HUES6 (cell line): Measurements from ENCODE around the gene TMEM225B.
"Not testable (repeated sequence)": the region's sequence is repeated elsewhere in the genome, so short reads cannot be mapped to it uniquely, and the experiment has no call there.

Experiments
- H3K27ac ChIP-seq: 2 replicates; pipeline ENCODE4 v1.7.0; 2013; ENCODE audit warnings: low read depth, mild to moderate bottlenecking, low read length, inconsistent platforms
- H3K27me3 ChIP-seq: 2 replicates; pipeline ENCODE4 v1.6.1; 2013; ENCODE audit warnings: low read length; ENCODE audit not compliant: control insufficient read depth, insufficient read depth
- H3K36me3 ChIP-seq: 2 replicates; pipeline ENCODE4 v1.6.1; 2013; ENCODE audit warnings: low read length; ENCODE audit not compliant: control insufficient read depth, insufficient read depth
- H3K4me1 ChIP-seq: 2 replicates; pipeline ENCODE4 v1.6.1; 2013; ENCODE audit warnings: low read length; ENCODE audit not compliant: control insufficient read depth, insufficient read depth
- H3K4me3 ChIP-seq: 2 replicates; pipeline ENCODE4 v1.5.1; 2013; ENCODE audit warnings: low read depth, low read length
- H3K9ac ChIP-seq: one replicate; pipeline ENCODE4 v1.6.1; 2013; ENCODE audit warnings: mild to moderate bottlenecking, low read length
- H3K9me3 ChIP-seq: 2 replicates; pipeline ENCODE4 v1.6.1; 2013; ENCODE audit warnings: low read depth, low read length; ENCODE audit not compliant: control insufficient read depth, insufficient read depth

Gene TMEM225B

DNA sequence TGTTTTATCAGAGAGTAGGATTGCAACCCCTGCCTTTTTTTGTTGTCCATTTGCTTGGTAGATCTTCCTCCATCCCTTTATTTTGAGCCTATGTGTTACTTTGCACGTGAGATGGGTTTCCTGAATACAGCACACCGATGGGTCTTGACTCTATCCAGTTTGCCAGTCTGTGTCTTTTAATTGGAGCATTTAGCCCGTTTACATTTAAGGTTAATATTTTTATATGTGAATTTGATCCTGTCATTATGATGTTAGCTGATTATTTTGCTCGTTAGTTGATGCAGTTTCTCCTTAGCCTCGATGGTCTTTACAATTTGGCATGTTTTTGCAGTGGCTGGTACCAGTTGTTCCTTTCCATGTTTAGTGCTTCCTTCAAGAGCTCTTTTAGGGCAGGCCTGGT is 59.8 kb downstream of the TMEM225B start:
- not testable (repeated sequence) for H3K9me3 ChIP-seq, H3K27me3 ChIP-seq, H3K9ac ChIP-seq, H3K27ac ChIP-seq, H3K4me1 ChIP-seq, H3K36me3 ChIP-seq, H3K4me3 ChIP-seq
